ENCODE data around the gene ACTR3C. TPM values are rescaled to one million over a fixed set of nuclear protein-coding genes. Genes with fewer than 3 reads are reported as not detected.
A peak's percentile ranks its signal among the peaks of the same experiment; 100 is the strongest.
"Not testable (repeated sequence)": the region's sequence is repeated elsewhere in the genome, so short reads cannot be mapped to it uniquely, and the experiment has no call there.

Gene ACTR3C
- total RNA-seq, 3 donors from 2014 or later, result 5.0 to 54.0 (median 30.2) TPM

DNA sequence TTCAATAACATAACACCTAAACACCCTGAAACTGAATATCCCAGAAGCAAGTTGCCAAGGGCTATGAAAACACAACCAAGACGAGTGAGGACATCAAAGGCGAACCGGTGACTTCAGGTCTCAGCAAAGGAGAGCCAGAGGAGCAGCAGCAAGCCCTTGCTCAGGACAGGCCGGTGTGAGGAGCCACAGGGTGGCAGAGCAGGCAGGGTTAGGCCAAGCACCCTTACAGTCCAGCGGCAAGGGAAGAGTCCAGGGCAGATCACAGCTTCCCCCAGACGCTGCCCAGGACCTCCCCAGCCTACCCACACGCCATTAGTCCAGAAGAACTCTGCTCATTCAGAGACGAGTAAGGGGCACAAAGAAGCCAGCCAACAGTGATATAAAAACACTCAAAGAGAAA lies 27.7 kb downstream of the ACTR3C start:
- H3K27ac ChIP-seq; H3K4me3 ChIP-seq; H3K4me1 ChIP-seq; H3K9me3 ChIP-seq; intact Hi-C loops (cut with DNase I; ENCODE audit: low total_unique reads); H3K27me3 ChIP-seq; DNase-seq (ENCODE audit: low spot score in 2 of 2); H3K36me3 ChIP-seq: not testable (repeated sequence)

GRCh38 chr7:150295027-150295426 lies 28.3 kb downstream of the ACTR3C start:
- H3K4me1 ChIP-seq; H3K4me3 ChIP-seq; H3K36me3 ChIP-seq; DNase-seq (ENCODE audit: low spot score in 2 of 2); H3K27ac ChIP-seq; intact Hi-C loops (cut with DNase I; ENCODE audit: low total_unique reads); H3K9me3 ChIP-seq; H3K27me3 ChIP-seq: not testable (repeated sequence)

DNA sequence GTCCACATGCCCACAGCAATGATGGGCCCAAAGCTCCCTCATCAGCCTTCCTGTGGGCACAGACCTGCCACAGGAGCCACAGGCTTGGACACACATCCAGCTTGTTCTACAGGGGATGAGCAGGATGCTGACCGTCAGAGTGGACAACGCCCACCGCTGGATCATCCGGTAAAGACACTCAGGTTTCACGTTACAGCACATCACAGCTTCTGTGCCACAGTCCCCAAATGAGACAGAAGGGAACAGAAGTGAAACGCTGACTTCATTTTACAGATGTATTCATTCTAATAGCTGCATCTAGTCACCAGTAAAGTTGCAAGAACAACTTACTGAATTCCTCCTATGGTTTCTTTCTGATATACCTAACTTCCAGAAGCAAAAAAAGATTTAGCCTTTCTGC lies 33.0 kb downstream of the ACTR3C start:
- H3K36me3 ChIP-seq; H3K4me3 ChIP-seq; intact Hi-C loops (cut with DNase I; ENCODE audit: low total_unique reads); H3K27ac ChIP-seq; DNase-seq (ENCODE audit: low spot score in 2 of 2); H3K9me3 ChIP-seq; H3K27me3 ChIP-seq; H3K4me1 ChIP-seq: not testable (repeated sequence)

GRCh38 chr7:150288816-150289215 lies 34.5 kb downstream of the ACTR3C start:
- H3K9me3 ChIP-seq; DNase-seq (ENCODE audit: low spot score in 2 of 2); H3K4me1 ChIP-seq; H3K4me3 ChIP-seq; H3K27ac ChIP-seq; H3K27me3 ChIP-seq; H3K36me3 ChIP-seq; intact Hi-C loops (cut with DNase I; ENCODE audit: low total_unique reads): not testable (repeated sequence)

DNA sequence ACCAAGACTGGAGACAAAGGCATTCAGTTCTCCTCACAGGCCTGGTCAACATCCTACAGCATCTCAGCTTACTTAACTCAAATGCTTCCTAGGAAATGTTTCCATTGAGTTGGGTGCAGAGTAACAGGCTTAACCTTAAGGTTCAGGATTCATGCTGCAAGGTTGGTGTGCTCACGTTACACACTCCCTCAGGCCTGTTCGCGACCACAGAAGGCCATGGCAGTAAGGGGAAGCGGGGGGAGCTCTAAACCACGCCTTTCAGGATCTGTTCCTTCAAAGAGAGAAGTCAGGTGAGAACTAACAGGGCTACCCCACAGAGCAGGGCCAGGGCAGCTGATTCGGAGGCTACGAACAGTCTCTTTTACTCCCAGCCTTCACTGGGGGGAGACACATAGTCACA lies 35.5 kb downstream of the ACTR3C start:
- H3K36me3 ChIP-seq; intact Hi-C loops (cut with DNase I; ENCODE audit: low total_unique reads); DNase-seq (ENCODE audit: low spot score in 2 of 2); H3K4me1 ChIP-seq; H3K9me3 ChIP-seq; H3K27me3 ChIP-seq; H3K27ac ChIP-seq; H3K4me3 ChIP-seq: not testable (repeated sequence)

GRCh38 chr7:150285849-150286754 lies 37.2 kb downstream of the ACTR3C start:
- H3K9me3 ChIP-seq; H3K27ac ChIP-seq; H3K36me3 ChIP-seq; H3K27me3 ChIP-seq; H3K4me1 ChIP-seq; intact Hi-C loops (cut with DNase I; ENCODE audit: low total_unique reads); H3K4me3 ChIP-seq: not testable (repeated sequence)
- DNase-seq (ENCODE audit: low spot score in 2 of 2), result peak in 1 of 2 donors; percentile 21
- TF ChIP-seq, protein P1, sequence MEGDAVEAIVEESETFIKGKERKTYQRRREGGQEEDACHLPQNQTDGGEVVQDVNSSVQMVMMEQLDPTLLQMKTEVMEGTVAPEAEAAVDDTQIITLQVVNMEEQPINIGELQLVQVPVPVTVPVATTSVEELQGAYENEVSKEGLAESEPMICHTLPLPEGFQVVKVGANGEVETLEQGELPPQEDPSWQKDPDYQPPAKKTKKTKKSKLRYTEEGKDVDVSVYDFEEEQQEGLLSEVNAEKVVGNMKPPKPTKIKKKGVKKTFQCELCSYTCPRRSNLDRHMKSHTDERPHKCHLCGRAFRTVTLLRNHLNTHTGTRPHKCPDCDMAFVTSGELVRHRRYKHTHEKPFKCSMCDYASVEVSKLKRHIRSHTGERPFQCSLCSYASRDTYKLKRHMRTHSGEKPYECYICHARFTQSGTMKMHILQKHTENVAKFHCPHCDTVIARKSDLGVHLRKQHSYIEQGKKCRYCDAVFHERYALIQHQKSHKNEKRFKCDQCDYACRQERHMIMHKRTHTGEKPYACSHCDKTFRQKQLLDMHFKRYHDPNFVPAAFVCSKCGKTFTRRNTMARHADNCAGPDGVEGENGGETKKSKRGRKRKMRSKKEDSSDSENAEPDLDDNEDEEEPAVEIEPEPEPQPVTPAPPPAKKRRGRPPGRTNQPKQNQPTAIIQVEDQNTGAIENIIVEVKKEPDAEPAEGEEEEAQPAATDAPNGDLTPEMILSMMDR (IDR thresholded peaks at IDR 0.05), result peak; percentile 24 to 59 (median 51)

- H3K4me1 ChIP-seq; H3K27ac ChIP-seq; H3K4me3 ChIP-seq; intact Hi-C loops (cut with DNase I; ENCODE audit: low total_unique reads); DNase-seq (ENCODE audit: low spot score in 2 of 2); H3K27me3 ChIP-seq; H3K9me3 ChIP-seq; H3K36me3 ChIP-seq: not testable (repeated sequence)
Observed at GRCh38 chr7:150283608-150284007, 39.7 kb downstream of the ACTR3C start.

GRCh38 chr7:150283111-150283510 lies 40.2 kb downstream of the ACTR3C start:
- H3K27me3 ChIP-seq; DNase-seq (ENCODE audit: low spot score in 2 of 2); intact Hi-C loops (cut with DNase I; ENCODE audit: low total_unique reads): not testable (repeated sequence)

DNA sequence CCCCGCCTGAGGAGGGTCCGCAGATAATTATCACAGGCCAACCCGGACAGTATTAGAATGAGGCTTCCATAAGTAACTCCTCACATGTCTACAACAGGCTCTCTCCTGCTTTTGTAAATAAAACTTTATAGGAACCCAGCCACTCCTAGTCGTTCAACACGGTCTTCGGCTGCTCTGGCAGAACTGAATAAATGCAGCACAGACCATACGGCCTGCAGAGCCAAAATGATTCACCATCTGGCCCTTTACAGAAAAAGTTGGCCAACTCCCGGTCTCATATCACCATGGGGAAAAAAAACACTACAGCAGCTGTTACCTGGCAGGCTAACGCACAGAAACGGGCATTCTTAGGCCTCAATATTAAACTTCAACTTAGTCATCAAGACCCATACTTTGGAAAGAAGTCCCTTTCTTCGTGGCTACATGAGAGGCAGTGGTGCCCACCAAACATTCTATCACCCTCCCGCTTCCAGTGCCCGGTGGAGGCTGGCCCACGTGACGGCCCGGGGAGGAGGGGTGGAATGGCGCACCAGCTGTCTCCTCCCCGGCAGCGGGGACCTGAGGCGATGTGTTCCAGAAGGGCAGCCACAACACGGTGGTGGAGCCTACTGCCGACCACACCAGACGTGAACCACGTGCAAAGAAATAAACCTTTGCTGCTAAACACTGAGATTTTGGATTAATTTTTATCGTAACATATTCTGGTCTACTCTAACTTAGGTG lies 41.5 kb downstream of the ACTR3C start:
- H3K27me3 ChIP-seq; intact Hi-C loops (cut with DNase I; ENCODE audit: low total_unique reads): not testable (repeated sequence)

More at GRCh38 chr7:150283111-150283510, 40.2 kb downstream of the ACTR3C start:
- not testable (repeated sequence) for H3K27ac ChIP-seq, H3K36me3 ChIP-seq, H3K4me3 ChIP-seq, H3K9me3 ChIP-seq, H3K4me1 ChIP-seq

DNA sequence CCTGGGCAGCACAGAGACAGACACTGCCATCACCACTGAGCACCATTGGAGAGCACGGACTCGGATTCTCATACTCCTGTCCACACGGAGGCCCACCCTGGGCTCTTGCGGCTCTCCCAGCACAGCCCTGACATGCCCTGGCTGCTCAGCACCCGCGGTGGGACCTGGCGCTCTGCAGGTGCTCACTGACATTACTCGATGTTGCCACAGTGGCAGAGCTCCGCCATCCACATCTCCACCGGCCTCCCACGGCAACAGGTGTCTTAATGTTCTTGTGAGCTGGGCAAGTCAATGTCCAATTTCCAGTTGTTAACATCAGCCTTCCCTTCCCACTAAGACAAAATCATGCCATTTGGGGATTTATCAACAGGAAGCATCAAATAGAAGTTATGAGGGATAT lies 45.0 kb downstream of the ACTR3C start:
- DNase-seq (ENCODE audit: low spot score in 2 of 2); H3K4me1 ChIP-seq; intact Hi-C loops (cut with DNase I; ENCODE audit: low total_unique reads); H3K27me3 ChIP-seq; H3K4me3 ChIP-seq; H3K27ac ChIP-seq; H3K9me3 ChIP-seq; H3K36me3 ChIP-seq: not testable (repeated sequence)

More for the DNA sequence above, 41.5 kb downstream of the ACTR3C start:
- H3K36me3 ChIP-seq; H3K4me3 ChIP-seq; DNase-seq (ENCODE audit: low spot score in 2 of 2); H3K9me3 ChIP-seq; H3K27ac ChIP-seq; H3K4me1 ChIP-seq: not testable (repeated sequence)
